ENCODE measurements around the gene STK32B.

Gene STK32B

DNA sequence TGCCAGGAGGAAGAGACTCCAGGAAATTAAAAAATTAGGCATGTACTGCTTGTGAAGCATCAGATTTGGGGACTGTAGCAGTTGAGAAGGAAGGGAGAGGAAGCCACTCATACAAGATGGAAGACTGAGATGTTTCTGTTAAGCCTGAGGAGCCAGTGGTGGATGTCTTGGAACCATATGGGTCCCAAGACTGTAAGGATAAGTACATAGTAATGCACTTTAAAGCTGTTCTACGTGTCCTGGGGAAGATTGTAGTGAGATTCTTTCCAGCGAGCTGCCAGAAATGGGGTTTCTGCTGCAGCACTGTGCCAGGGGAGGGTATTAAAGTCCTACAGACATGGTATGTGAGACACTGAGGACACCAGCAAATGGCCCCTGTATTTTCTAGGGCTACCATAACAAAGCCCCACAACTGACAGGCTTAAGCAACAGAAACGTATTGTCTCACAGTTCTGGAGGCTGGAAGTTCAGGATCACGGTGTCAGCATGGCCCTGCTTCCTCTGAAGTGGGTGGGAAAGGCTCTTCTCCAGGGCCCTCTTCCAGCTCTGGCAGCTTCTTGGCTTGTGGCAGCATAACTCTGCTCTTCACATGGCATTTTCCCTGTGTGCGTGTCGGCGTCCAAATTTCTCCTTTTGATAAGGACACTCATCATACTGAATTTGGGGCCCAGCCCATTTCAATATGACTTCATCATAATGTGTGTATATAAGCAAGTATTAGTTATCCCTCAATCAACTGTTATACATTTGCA is 352.6 kb downstream of the STK32B start:
- no peaks in the 10 kb centered on the region for H3K27me3 ChIP-seq (ENCODE audit: control insufficient read depth in 1 of 2, insufficient read depth in 2 of 2, low read length in 2 of 2)

DNA sequence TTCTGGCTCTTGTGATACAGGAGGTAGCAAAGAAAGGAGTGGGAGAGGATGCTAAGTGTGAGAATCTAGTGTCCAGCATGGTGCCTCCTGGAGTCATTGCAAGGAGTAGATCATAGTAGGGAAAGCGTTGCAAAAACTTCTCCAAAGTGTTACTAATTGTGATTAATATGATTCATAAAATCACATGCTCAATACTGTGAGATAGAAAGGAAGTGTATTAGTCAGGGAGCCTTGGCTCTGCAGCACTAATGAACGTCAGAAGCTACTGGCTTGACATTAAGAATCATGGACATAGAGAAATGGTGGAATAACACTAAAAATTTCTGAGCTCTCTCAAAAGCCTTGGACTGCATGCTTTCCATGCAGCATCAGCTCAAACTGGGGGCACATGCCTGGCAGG is 358.0 kb downstream of the STK32B start:
- Histone ChIP-seq H3K4me3 (ENCODE audit: low read length in 2 of 2) (no peak overlapping the region), H3K9ac (ENCODE audit: low read length in 2 of 2) (no peak overlapping the region), H3K36me3 (ENCODE audit: control insufficient read depth in 2 of 2, insufficient read depth in 2 of 2, low read length in 2 of 2) (no peaks in the 10 kb centered on the region), H3K27me3 (ENCODE audit: control insufficient read depth in 1 of 2, insufficient read depth in 2 of 2, low read length in 2 of 2) (no peaks in the 10 kb centered on the region), H3K4me1 (ENCODE audit: control insufficient read depth, insufficient read depth, low read length) (no peaks in the 10 kb centered on the region), H3K27ac (ENCODE audit: low read length) (no peak overlapping the region), H3K9me3 (ENCODE audit: control insufficient read depth in 2 of 2, low read length in 2 of 2) (peaks cover 0 to 4% of the 10 kb centered on the region in 2 donors)

More for the DNA sequence above, 352.6 kb downstream of the STK32B start:
- Histone ChIP-seq H3K27ac (ENCODE audit: low read length) (no peak overlapping the region), H3K4me1 (ENCODE audit: control insufficient read depth, insufficient read depth, low read length) (no peaks in the 10 kb centered on the region), H3K36me3 (ENCODE audit: control insufficient read depth in 2 of 2, insufficient read depth in 2 of 2, low read length in 2 of 2) (no peaks in the 10 kb centered on the region), H3K9me3 (ENCODE audit: control insufficient read depth in 2 of 2, low read length in 2 of 2) (peaks cover 4 to 15% of the 10 kb centered on the region in 2 donors), H3K4me3 (ENCODE audit: low read length in 2 of 2) (no peak overlapping the region), H3K9ac (ENCODE audit: low read length in 2 of 2) (no peak overlapping the region)

DNA sequence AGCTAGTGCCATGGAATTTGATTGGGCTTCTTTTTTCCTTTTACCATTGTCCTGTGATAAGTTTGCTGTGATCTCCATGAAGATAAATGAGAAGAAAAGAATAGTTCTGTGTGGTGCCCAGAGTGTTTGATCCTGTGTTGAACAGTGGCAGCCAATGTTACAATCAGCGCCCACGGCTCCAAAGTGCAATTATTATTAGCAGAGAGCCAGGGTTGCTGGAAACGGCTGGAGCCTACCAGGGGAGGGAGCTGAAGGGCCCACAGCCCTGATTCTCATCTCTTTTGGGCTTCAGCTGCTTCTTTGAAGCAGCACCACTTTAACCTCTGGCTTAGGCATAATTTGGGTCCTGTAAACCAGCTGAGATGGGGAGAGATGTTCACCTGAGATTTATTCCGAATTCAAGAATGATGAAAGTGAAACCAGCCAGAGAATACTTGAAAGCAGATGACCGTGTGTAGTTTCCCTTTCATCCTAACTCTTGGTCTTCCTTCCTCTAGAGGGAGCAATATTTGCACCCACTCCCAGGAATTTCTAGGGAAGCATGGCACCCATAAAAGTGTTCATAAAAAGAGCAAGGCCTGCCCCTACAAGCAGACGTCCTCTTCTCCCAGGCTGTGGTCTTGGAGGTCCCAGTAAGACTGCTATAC is 358.8 kb downstream of the STK32B start:
- no peaks in the 10 kb centered on the region for H3K36me3 ChIP-seq (ENCODE audit: control insufficient read depth in 2 of 2, insufficient read depth in 2 of 2, low read length in 2 of 2)
- no peaks in the 10 kb centered on the region for H3K27me3 ChIP-seq (ENCODE audit: control insufficient read depth in 1 of 2, insufficient read depth in 2 of 2, low read length in 2 of 2)
- H3K4me1 ChIP-seq (ENCODE audit: control insufficient read depth, insufficient read depth, low read length): no peaks in the 10 kb centered on the region
- H3K9me3 ChIP-seq (ENCODE audit: control insufficient read depth in 2 of 2, low read length in 2 of 2): peaks cover 0 to 4% of the 10 kb centered on the region in 2 donors
- no peak overlapping the region for H3K9ac ChIP-seq (ENCODE audit: low read length in 2 of 2)
- no peak overlapping the region for H3K4me3 ChIP-seq (ENCODE audit: low read length in 2 of 2)
- no peak overlapping the region for H3K27ac ChIP-seq (ENCODE audit: low read length)

DNA sequence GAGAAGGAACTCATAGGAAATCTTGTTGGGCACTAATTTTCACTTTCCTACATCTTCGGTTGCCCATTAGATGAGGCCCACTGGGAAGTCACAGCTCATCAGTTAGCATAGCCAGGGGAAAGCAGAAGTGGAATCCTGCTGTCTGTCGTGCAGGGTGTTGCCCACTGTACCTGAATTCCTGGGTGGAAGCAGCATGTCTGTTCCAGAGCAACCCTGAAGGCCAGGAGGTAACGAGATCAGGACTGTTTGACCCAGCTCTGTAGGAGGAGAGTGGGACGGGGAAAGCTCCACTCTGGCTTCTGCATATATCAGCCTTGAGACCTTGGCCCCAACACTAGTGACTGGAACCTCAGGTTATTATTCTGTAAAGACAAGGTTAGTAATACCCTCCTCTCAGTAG is 361.0 kb downstream of the STK32B start:
- Histone ChIP-seq H3K27me3 (ENCODE audit: control insufficient read depth in 1 of 2, insufficient read depth in 2 of 2, low read length in 2 of 2) (no peaks in the 10 kb centered on the region), H3K36me3 (ENCODE audit: control insufficient read depth in 2 of 2, insufficient read depth in 2 of 2, low read length in 2 of 2) (no peaks in the 10 kb centered on the region), H3K9ac (ENCODE audit: low read length in 2 of 2) (no peak overlapping the region), H3K9me3 (ENCODE audit: control insufficient read depth in 2 of 2, low read length in 2 of 2) (peaks cover 2 to 4% of the 10 kb centered on the region in 2 donors), H3K4me1 (ENCODE audit: control insufficient read depth, insufficient read depth, low read length) (no peaks in the 10 kb centered on the region), H3K27ac (ENCODE audit: low read length) (no peak overlapping the region), H3K4me3 (ENCODE audit: low read length in 2 of 2) (no peak overlapping the region)

DNA sequence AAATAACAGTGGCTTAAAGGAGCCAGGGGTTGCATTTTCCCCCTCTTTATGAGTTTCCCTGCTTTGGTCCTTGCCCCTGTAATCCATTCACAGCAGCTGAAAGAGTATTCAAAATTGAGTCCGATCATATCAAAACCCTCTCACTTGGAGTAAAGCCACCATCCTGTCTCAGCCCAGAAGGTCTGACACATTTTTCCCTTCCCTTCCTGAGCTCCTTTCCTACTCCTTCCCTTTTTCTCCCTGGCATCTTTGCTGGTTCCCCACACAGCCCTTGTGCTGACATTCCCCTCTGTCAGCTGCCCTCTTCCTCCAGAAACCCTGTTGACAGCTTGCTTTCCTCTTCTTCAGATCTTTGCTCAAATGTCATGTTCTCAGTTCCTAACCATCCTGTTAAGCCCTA is 361.5 kb downstream of the STK32B start:
- H3K9me3 ChIP-seq (ENCODE audit: control insufficient read depth in 2 of 2, low read length in 2 of 2): peaks cover 4 to 6% of the 10 kb centered on the region in 2 donors
- H3K4me1 ChIP-seq (ENCODE audit: control insufficient read depth, insufficient read depth, low read length): no peaks in the 10 kb centered on the region
- H3K27me3 ChIP-seq (ENCODE audit: control insufficient read depth in 1 of 2, insufficient read depth in 2 of 2, low read length in 2 of 2): no peaks in the 10 kb centered on the region
- no peaks in the 10 kb centered on the region for H3K36me3 ChIP-seq (ENCODE audit: control insufficient read depth in 2 of 2, insufficient read depth in 2 of 2, low read length in 2 of 2)
- H3K4me3 ChIP-seq (ENCODE audit: low read length in 2 of 2): no peak overlapping the region
- no peak overlapping the region for H3K9ac ChIP-seq (ENCODE audit: low read length in 2 of 2)
- no peak overlapping the region for H3K27ac ChIP-seq (ENCODE audit: low read length)

DNA sequence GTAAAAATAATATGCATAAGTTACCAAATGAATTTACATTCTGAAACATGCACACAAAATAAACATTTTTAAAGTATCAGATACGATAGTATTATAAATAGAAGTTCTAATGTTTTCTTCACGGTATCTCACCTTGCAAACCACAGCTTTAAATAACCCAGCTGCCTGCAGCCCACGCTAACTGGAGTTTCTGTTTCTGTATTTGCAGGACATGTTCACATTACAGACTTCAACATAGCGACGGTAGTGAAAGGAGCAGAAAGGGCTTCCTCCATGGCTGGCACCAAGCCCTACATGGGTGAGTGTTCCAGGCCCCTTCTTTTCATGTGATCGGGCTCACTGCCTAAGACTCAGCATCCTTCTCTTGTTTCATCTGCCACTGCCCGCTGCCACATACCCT is 365.4 kb downstream of the STK32B start:
- no peaks in the 10 kb centered on the region for H3K4me1 ChIP-seq (ENCODE audit: control insufficient read depth, insufficient read depth, low read length)
- peaks cover 9 to 11% of the 10 kb centered on the region in 2 donors for H3K9me3 ChIP-seq (ENCODE audit: control insufficient read depth in 2 of 2, low read length in 2 of 2)
- H3K9ac ChIP-seq (ENCODE audit: low read length in 2 of 2): no peak overlapping the region
- no peaks in the 10 kb centered on the region for H3K36me3 ChIP-seq (ENCODE audit: control insufficient read depth in 2 of 2, insufficient read depth in 2 of 2, low read length in 2 of 2)
- no peaks in the 10 kb centered on the region for H3K27me3 ChIP-seq (ENCODE audit: control insufficient read depth in 1 of 2, insufficient read depth in 2 of 2, low read length in 2 of 2)
- H3K4me3 ChIP-seq (ENCODE audit: low read length in 2 of 2): no peak overlapping the region
- H3K27ac ChIP-seq (ENCODE audit: low read length): no peak overlapping the region

DNA sequence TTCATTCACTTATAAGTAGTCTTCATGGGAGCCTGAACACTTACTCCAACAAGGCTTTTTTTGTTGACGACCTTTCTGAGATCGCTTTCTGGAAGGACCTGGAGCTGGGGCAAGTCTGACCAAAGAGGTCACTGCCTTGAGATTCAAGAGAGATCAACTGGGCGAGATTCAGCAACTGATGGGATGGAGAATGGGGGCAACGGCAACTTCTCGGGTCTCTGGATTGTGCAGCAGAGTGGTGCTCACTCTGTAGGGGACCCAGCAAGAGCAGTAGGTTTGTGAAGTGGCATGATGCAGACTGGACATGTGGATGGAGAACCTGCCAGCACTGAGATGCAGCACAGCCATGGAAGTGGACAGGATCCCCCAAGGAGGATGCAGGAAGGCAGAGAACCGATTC is 369.0 kb downstream of the STK32B start:
- no peaks in the 10 kb centered on the region for H3K27me3 ChIP-seq (ENCODE audit: control insufficient read depth in 1 of 2, insufficient read depth in 2 of 2, low read length in 2 of 2)
- H3K4me3 ChIP-seq (ENCODE audit: low read length in 2 of 2): no peak overlapping the region
- H3K27ac ChIP-seq (ENCODE audit: low read length): no peak overlapping the region
- no peak overlapping the region for H3K9ac ChIP-seq (ENCODE audit: low read length in 2 of 2)
- no peaks in the 10 kb centered on the region for H3K36me3 ChIP-seq (ENCODE audit: control insufficient read depth in 2 of 2, insufficient read depth in 2 of 2, low read length in 2 of 2)
- H3K4me1 ChIP-seq (ENCODE audit: control insufficient read depth, insufficient read depth, low read length): no peaks in the 10 kb centered on the region
- peaks cover 9 to 11% of the 10 kb centered on the region in 2 donors for H3K9me3 ChIP-seq (ENCODE audit: control insufficient read depth in 2 of 2, low read length in 2 of 2)

DNA sequence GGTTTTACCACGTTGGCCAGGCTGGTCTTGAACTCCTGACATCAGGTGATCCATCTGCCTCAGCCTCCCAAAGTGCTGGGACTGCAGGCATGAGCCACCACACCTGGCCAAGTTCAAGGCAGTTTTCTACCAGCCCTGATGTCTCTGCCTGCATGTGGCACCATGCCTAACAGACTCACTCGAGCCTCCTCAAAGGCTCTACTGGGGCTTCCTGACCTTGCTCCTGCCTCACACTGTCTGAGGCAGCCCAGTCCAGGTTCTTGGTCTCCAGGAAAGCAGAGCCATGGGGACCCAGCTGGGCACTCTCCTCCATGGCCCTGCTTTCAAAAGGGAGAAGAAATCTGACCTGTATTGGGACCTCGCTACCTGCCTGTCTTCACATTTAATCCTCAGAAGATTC is 370.1 kb downstream of the STK32B start:
- H3K27ac ChIP-seq (ENCODE audit: low read length): no peak overlapping the region
- no peak overlapping the region for H3K4me3 ChIP-seq (ENCODE audit: low read length in 2 of 2)
- H3K4me1 ChIP-seq (ENCODE audit: control insufficient read depth, insufficient read depth, low read length): no peaks in the 10 kb centered on the region
- no peaks in the 10 kb centered on the region for H3K27me3 ChIP-seq (ENCODE audit: control insufficient read depth in 1 of 2, insufficient read depth in 2 of 2, low read length in 2 of 2)
- H3K36me3 ChIP-seq (ENCODE audit: control insufficient read depth in 2 of 2, insufficient read depth in 2 of 2, low read length in 2 of 2): no peaks in the 10 kb centered on the region
- H3K9me3 ChIP-seq (ENCODE audit: control insufficient read depth in 2 of 2, low read length in 2 of 2): peaks cover 7 to 11% of the 10 kb centered on the region in 2 donors
- no peak overlapping the region for H3K9ac ChIP-seq (ENCODE audit: low read length in 2 of 2)

DNA sequence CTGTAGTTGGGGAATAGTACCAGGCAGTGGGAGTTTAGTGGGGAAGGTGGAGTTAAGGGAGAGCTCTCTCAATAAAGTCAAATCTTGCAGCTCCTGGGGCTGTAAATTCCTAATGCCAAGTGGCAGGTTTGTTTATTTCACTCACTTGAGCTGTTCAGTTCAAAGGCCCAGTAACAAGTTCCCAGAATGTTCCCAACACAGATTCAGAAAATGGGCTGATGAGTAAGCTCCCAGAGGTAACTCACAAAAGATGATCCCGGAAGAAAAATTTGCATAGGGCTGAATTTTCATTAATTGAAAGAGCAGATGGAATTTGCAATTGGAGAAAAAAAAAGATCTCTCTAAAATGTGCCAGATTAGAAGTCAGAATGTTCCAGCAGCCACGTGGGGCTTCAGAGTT is 370.9 kb downstream of the STK32B start:
- Histone ChIP-seq H3K4me1 (ENCODE audit: control insufficient read depth, insufficient read depth, low read length) (no peaks in the 10 kb centered on the region), H3K36me3 (ENCODE audit: control insufficient read depth in 2 of 2, insufficient read depth in 2 of 2, low read length in 2 of 2) (no peaks in the 10 kb centered on the region), H3K27me3 (ENCODE audit: control insufficient read depth in 1 of 2, insufficient read depth in 2 of 2, low read length in 2 of 2) (no peaks in the 10 kb centered on the region), H3K9me3 (ENCODE audit: control insufficient read depth in 2 of 2, low read length in 2 of 2) (peaks cover 7% of the 10 kb centered on the region in 2 donors), H3K4me3 (ENCODE audit: low read length in 2 of 2) (no peak overlapping the region), H3K9ac (ENCODE audit: low read length in 2 of 2) (no peak overlapping the region), H3K27ac (ENCODE audit: low read length) (no peak overlapping the region)

DNA sequence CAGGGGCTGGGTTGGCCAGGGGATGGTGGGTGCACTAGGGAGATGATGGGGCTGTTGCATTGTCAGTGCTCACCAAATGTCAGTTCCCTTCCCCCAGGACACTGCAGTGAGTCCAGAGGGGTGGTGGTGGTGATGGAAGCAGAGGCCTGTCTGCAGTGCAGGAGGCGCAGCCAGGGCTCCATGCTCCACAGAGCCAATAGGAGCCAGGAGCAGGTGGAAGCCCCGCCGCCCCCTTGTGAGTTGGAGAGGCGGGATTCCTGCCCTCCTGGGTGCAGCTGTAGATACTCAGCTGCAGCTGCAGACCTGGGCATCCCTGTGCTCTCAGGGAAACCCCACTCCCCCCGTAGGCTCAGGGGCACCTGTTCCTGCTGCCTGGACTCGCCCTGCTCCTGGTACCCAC is 372.4 kb downstream of the STK32B start:
- Histone ChIP-seq H3K9me3 (ENCODE audit: control insufficient read depth in 2 of 2, low read length in 2 of 2) (peaks cover under 1 to 2% of the 10 kb centered on the region in 2 donors), H3K4me1 (ENCODE audit: control insufficient read depth, insufficient read depth, low read length) (no peaks in the 10 kb centered on the region), H3K36me3 (ENCODE audit: control insufficient read depth in 2 of 2, insufficient read depth in 2 of 2, low read length in 2 of 2) (no peaks in the 10 kb centered on the region), H3K9ac (ENCODE audit: low read length in 2 of 2) (no peak overlapping the region), H3K4me3 (ENCODE audit: low read length in 2 of 2) (no peak overlapping the region), H3K27me3 (ENCODE audit: control insufficient read depth in 1 of 2, insufficient read depth in 2 of 2, low read length in 2 of 2) (no peaks in the 10 kb centered on the region), H3K27ac (ENCODE audit: low read length) (no peak overlapping the region)

DNA sequence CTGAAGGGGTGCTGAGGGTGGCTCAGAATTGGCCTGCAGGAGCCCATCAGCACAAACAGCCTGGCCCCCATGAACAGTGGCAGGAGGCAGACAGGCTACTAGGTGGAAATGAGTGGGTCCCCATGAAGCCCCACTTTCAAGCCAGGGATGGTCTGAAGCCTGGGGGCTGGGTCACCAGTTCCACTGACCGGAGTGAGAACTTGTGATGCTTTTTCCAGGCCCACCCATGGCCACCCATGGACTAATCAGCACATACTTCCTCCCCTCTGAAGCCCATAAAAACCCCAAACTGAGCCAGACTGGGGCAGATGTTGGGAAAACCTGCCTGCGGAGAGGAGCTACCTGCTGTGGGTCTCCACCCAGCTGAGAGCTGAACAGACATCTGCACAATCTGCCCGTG is 372.9 kb downstream of the STK32B start:
- Histone ChIP-seq H3K9me3 (ENCODE audit: control insufficient read depth in 2 of 2, low read length in 2 of 2) (no peaks in the 10 kb centered on the region), H3K27ac (ENCODE audit: low read length) (no peak overlapping the region), H3K9ac (ENCODE audit: low read length in 2 of 2) (no peak overlapping the region), H3K4me3 (ENCODE audit: low read length in 2 of 2) (no peak overlapping the region), H3K36me3 (ENCODE audit: control insufficient read depth in 2 of 2, insufficient read depth in 2 of 2, low read length in 2 of 2) (no peaks in the 10 kb centered on the region), H3K4me1 (ENCODE audit: control insufficient read depth, insufficient read depth, low read length) (no peaks in the 10 kb centered on the region), H3K27me3 (ENCODE audit: control insufficient read depth in 1 of 2, insufficient read depth in 2 of 2, low read length in 2 of 2) (no peaks in the 10 kb centered on the region)

All from stomach smooth muscle (tissue), 2 donors.